ENCODE data around the gene METTL25B.
"Not testable (repeated sequence)": the region's sequence is repeated elsewhere in the genome, so short reads cannot be mapped to it uniquely, and the experiment has no call there.

METTL25B gene

GRCh38 chr1:156752843-156753482, 24.7 kb downstream of the METTL25B start:
- no peak for TF ChIP-seq CTCF (IDR thresholded peaks at IDR 0.05)

GRCh38 chr1:156754219-156754618, 25.9 kb downstream of the METTL25B start:
- Histone ChIP-seq H3K27me3 (no peaks in the 10 kb centered on the region), H3K4me3 (ENCODE audit: low read depth in 1 of 2, low read length in 1 of 2) (no peak overlapping the region), H3K36me3 (no peaks in the 10 kb centered on the region), H3K9me3 (no peaks in the 10 kb centered on the region), H3K4me1 (ENCODE audit: control insufficient read depth in 1 of 2, insufficient read depth in 1 of 2, low read depth in 1 of 2, low read length in 1 of 2) (peaks cover 42 to 47% of the 10 kb centered on the region in 2 experiments), H3K27ac (peak overlapping the region; percentile 90)
- TF ChIP-seq CTCF (IDR thresholded peaks at IDR 0.05) = no peak

More at GRCh38 chr1:156752843-156753482, 24.7 kb downstream of the METTL25B start:
- Histone ChIP-seq H3K9me3 (no peaks in the 10 kb centered on the region), H3K36me3 (no peaks in the 10 kb centered on the region), H3K4me1 (ENCODE audit: control insufficient read depth in 1 of 2, insufficient read depth in 1 of 2, low read depth in 1 of 2, low read length in 1 of 2) (peaks cover 54 to 59% of the 10 kb centered on the region in 2 experiments), H3K27me3 (no peaks in the 10 kb centered on the region), H3K27ac (peak overlapping the region; percentile 90), H3K4me3 (ENCODE audit: low read depth in 1 of 2, low read length in 1 of 2) (peak overlapping the region in 1 of 2 experiments; percentile 83)

GRCh38 chr1:156755527-156755950, 27.3 kb downstream of the METTL25B start:
- Histone ChIP-seq H3K27me3 (no peaks in the 10 kb centered on the region), H3K4me3 (ENCODE audit: low read depth in 1 of 2, low read length in 1 of 2) (no peak overlapping the region), H3K9me3 (no peaks in the 10 kb centered on the region), H3K4me1 (ENCODE audit: control insufficient read depth in 1 of 2, insufficient read depth in 1 of 2, low read depth in 1 of 2, low read length in 1 of 2) (peaks cover 29 to 33% of the 10 kb centered on the region in 2 experiments), H3K36me3 (no peaks in the 10 kb centered on the region), H3K27ac (no peak overlapping the region)
- TF ChIP-seq CTCF (IDR thresholded peaks at IDR 0.05) = no peak

GRCh38 chr1:156756355-156756754, 28.1 kb downstream of the METTL25B start:
- peaks cover 23 to 31% of the 10 kb centered on the region in 2 experiments for H3K4me1 ChIP-seq (ENCODE audit: control insufficient read depth in 1 of 2, insufficient read depth in 1 of 2, low read depth in 1 of 2, low read length in 1 of 2)
- no peaks in the 10 kb centered on the region for H3K9me3 ChIP-seq
- H3K27me3 ChIP-seq = no peaks in the 10 kb centered on the region
- no peak overlapping the region for H3K4me3 ChIP-seq (ENCODE audit: low read depth in 1 of 2, low read length in 1 of 2)
- H3K27ac ChIP-seq = no peak overlapping the region
- no peaks in the 10 kb centered on the region for H3K36me3 ChIP-seq
- TF ChIP-seq CTCF (IDR thresholded peaks at IDR 0.05) = no peak

- not testable (repeated sequence) for H3K4me3 ChIP-seq (ENCODE audit: low read depth in 1 of 2, low read length in 1 of 2); H3K36me3 ChIP-seq; H3K27ac ChIP-seq; H3K9me3 ChIP-seq; H3K27me3 ChIP-seq
- H3K4me1 ChIP-seq (ENCODE audit: control insufficient read depth in 1 of 2, insufficient read depth in 1 of 2, low read depth in 1 of 2, low read length in 1 of 2) = peaks cover 12 to 23% of the 10 kb centered on the region in 2 experiments
Observed at GRCh38 chr1:156757572-156758253, 29.4 kb downstream of the METTL25B start.
